ENCODE measurements around the gene ACYP1.
A peak's percentile ranks its signal among the peaks of the same experiment; 100 is the strongest.

Gene ACYP1
- long read RNA-seq, partial matches to known transcripts, result 0 of 4 reads
- long read RNA-seq, other reads (novel, unspliced or antisense), result 1 of 4 reads

- TF ChIP-seq, protein P1, sequence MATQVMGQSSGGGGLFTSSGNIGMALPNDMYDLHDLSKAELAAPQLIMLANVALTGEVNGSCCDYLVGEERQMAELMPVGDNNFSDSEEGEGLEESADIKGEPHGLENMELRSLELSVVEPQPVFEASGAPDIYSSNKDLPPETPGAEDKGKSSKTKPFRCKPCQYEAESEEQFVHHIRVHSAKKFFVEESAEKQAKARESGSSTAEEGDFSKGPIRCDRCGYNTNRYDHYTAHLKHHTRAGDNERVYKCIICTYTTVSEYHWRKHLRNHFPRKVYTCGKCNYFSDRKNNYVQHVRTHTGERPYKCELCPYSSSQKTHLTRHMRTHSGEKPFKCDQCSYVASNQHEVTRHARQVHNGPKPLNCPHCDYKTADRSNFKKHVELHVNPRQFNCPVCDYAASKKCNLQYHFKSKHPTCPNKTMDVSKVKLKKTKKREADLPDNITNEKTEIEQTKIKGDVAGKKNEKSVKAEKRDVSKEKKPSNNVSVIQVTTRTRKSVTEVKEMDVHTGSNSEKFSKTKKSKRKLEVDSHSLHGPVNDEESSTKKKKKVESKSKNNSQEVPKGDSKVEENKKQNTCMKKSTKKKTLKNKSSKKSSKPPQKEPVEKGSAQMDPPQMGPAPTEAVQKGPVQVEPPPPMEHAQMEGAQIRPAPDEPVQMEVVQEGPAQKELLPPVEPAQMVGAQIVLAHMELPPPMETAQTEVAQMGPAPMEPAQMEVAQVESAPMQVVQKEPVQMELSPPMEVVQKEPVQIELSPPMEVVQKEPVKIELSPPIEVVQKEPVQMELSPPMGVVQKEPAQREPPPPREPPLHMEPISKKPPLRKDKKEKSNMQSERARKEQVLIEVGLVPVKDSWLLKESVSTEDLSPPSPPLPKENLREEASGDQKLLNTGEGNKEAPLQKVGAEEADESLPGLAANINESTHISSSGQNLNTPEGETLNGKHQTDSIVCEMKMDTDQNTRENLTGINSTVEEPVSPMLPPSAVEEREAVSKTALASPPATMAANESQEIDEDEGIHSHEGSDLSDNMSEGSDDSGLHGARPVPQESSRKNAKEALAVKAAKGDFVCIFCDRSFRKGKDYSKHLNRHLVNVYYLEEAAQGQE (IDR thresholded peaks at IDR 0.05; ENCODE audit: insufficient replicate concordance, low read depth), result no peak
- TF ChIP-seq SPI1 (IDR thresholded peaks at IDR 0.05; ENCODE audit: borderline replicate concordance, low read depth), result no peak
- peak; percentile 27; the same call in 1 of the 2 replicates for TF ChIP-seq GABPA (IDR thresholded peaks at IDR 0.05; ENCODE audit: low read depth)
- no peak for TF ChIP-seq POLR2AphosphoS5 (IDR thresholded peaks at IDR 0.05; ENCODE audit: low read depth)
- TF ChIP-seq, protein P2, sequence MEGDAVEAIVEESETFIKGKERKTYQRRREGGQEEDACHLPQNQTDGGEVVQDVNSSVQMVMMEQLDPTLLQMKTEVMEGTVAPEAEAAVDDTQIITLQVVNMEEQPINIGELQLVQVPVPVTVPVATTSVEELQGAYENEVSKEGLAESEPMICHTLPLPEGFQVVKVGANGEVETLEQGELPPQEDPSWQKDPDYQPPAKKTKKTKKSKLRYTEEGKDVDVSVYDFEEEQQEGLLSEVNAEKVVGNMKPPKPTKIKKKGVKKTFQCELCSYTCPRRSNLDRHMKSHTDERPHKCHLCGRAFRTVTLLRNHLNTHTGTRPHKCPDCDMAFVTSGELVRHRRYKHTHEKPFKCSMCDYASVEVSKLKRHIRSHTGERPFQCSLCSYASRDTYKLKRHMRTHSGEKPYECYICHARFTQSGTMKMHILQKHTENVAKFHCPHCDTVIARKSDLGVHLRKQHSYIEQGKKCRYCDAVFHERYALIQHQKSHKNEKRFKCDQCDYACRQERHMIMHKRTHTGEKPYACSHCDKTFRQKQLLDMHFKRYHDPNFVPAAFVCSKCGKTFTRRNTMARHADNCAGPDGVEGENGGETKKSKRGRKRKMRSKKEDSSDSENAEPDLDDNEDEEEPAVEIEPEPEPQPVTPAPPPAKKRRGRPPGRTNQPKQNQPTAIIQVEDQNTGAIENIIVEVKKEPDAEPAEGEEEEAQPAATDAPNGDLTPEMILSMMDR (IDR thresholded peaks at IDR 0.05; ENCODE audit: insufficient read depth, low read length), result no peak
- no peaks in the 10 kb centered on the region for H3K27me3 ChIP-seq (ENCODE audit: insufficient read depth, poor library complexity, severe bottlenecking)
- H3K4me3 ChIP-seq (replicated peaks; ENCODE audit: insufficient read depth, low read length), result peak within 1 kb of the TSS; percentile 68
- DNase-seq (ENCODE audit: low read depth in 1 of 2, low spot score in 1 of 2), result peak; percentile 57 to 87
- H3K27ac ChIP-seq (replicated peaks), result peak within 1 kb of the TSS; percentile 77
Observed at GRCh38 chr14:75063491-75064204, at the start of gene ACYP1. Gene ACYP1 (minus strand): TSS chr14:75064024. CDS start chr14:75063553, 471 bp downstream.

DNA sequence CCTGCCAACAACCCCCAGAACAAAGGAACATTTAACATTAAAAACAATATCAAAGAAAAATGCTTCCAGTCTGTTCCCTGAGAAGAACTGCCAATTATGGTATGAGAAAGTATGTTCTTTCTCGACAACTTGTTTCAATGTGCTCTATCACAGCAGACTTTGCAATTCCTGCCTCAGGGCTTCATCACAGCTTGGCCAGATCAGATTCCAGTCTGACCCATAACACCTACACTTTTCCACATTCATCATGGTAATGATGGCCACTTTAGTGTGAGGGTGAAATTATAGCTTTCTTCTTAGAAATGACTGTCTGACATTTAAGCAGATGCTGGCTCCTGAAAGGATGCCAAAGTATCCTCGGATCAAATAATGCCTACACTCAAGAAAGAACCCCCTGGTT lies 46.1 kb upstream of the ACYP1 start:
- no peak for DNase-seq (ENCODE audit: low read depth in 1 of 2, low spot score in 1 of 2)
- Histone ChIP-seq H3K27ac (replicated peaks) (no peak overlapping the region), H3K27me3 (ENCODE audit: insufficient read depth, poor library complexity, severe bottlenecking) (no peaks in the 10 kb centered on the region), H3K4me3 (replicated peaks; ENCODE audit: insufficient read depth, low read length) (no peak overlapping the region)
- TF ChIP-seq GABPA (IDR thresholded peaks at IDR 0.05; ENCODE audit: low read depth), result no peak
- TF ChIP-seq SPI1 (IDR thresholded peaks at IDR 0.05; ENCODE audit: borderline replicate concordance, low read depth), result no peak
- TF ChIP-seq, protein P2 (IDR thresholded peaks at IDR 0.05; ENCODE audit: insufficient read depth, low read length), result no peak
- TF ChIP-seq, protein P1 (IDR thresholded peaks at IDR 0.05; ENCODE audit: insufficient replicate concordance, low read depth), result no peak
- no peak for TF ChIP-seq POLR2AphosphoS5 (IDR thresholded peaks at IDR 0.05; ENCODE audit: low read depth)

DNA sequence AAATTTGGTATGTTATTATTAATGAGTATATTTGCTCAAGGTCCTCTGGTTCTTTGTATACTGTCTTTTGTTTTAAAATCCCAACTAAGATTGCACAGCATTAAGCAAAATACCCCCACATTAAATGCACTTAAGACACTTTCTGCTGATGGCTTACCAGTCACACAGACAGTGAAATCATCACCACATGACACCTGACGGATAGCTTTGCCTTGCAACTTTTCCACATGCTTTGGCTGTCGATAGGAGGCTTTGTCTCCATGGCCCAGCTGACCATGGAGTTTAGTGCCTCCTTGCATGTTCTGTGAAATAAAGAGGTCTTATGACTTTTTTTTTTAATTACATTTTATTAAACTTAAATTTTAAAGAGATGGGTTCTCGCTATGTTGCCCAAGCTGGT lies 43.4 kb upstream of the ACYP1 start:
- TF ChIP-seq SPI1 (IDR thresholded peaks at IDR 0.05; ENCODE audit: borderline replicate concordance, low read depth) (no peak), GABPA (IDR thresholded peaks at IDR 0.05; ENCODE audit: low read depth) (no peak), POLR2AphosphoS5 (IDR thresholded peaks at IDR 0.05; ENCODE audit: low read depth) (no peak)
- TF ChIP-seq, protein P1 (IDR thresholded peaks at IDR 0.05; ENCODE audit: insufficient replicate concordance, low read depth), result no peak
- TF ChIP-seq, protein P2 (IDR thresholded peaks at IDR 0.05; ENCODE audit: insufficient read depth, low read length), result no peak

More for the DNA sequence above, 43.4 kb upstream of the ACYP1 start:
- Histone ChIP-seq H3K27ac (replicated peaks) (no peak overlapping the region), H3K27me3 (ENCODE audit: insufficient read depth, poor library complexity, severe bottlenecking) (no peaks in the 10 kb centered on the region), H3K4me3 (replicated peaks; ENCODE audit: insufficient read depth, low read length) (no peak overlapping the region)
- no peak for DNase-seq (ENCODE audit: low read depth in 1 of 2, low spot score in 1 of 2)
